ENCODE results near the gene RCVRN.

RCVRN gene

DNA sequence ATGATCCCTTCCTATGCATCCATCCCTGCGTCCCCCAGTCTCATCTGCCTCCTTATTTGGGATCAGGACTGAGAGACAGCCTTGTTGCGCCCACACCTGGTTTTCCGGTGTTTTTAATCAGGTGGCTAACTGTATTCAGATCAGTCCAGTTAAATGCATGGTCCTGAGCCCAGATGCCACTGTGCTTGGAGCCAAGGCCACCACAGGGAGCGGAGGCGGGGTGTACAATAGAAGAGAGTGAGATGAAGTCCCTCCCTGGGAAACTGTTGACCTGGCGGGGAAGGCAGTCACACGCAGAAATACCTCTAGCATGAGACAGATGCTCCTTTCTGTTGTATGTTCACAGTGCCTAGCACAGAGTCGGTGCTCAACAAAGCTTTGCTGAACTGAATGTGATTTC lies 6.3 kb downstream of the RCVRN start:
- no peak for DNase-seq (ENCODE audit: low read depth)

DNA sequence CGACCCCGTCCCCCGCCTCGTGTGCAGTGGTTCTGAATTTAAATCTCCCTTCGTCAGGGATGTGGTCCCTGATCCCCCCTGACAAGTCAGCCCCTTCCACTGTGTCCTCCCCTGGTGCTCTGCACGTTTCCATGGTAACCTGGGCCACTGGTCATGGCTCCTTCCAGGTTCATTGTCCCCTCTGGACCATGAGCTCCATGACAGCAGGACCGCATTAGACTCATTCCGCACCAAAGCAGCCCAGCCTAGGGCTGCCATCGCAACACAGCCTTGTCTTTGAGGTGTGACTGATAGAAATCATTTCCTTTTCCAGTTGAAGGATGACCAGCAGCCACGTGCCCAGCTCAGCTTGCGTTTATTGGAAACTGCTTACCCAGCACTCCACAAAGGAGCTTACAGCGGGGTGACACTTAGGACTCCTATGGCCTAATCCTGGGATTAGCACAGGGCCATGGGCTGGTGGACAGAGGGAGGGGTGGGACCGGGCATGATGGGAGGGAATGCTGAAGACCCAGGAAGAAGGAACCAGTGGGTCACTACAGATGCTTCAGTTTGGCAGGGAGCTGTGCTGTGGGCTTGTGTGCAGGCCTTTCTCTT lies 7.6 kb downstream of the RCVRN start:
- no peak for DNase-seq (ENCODE audit: low read depth)

DNA sequence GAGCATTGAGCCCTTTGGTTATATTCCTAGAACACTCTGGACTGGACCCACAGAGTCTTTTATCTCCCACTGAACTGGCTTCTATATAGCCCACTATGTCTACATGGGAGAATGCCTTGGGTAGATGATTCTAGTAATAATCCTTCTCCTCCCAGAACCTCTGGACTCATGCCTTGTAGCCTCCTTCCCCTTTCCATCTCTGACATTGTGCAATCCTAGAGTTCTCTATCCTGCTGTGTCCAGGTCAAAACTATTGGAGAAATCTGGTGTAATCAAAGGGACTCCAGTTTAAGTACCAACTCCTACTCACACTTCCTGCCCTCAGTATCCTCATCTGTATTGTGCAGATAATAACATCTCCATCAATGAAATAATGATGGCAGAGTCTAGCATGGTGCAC lies 9.1 kb downstream of the RCVRN start:
- DNase-seq (ENCODE audit: low read depth): no peak

DNA sequence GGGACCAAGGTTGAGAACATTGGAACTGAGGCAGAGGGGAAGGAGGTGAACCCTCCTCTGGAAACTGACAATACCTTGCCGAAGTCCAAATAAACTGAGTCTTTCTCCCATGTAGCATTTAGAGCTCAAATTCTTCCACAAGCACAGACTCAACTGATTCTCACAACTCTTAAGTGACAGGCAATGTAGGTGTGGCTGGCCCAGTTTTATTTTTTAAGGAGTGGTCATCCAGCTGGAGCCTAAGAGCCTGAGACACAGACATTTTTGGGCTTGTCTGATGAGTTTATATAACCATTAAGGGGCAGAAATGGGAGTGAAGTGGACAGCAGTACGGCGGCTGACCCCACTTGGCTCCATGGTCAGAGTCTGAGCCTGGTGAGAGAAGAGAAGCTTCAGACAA lies 10.8 kb downstream of the RCVRN start:
- DNase-seq (ENCODE audit: low read depth): no peak

DNA sequence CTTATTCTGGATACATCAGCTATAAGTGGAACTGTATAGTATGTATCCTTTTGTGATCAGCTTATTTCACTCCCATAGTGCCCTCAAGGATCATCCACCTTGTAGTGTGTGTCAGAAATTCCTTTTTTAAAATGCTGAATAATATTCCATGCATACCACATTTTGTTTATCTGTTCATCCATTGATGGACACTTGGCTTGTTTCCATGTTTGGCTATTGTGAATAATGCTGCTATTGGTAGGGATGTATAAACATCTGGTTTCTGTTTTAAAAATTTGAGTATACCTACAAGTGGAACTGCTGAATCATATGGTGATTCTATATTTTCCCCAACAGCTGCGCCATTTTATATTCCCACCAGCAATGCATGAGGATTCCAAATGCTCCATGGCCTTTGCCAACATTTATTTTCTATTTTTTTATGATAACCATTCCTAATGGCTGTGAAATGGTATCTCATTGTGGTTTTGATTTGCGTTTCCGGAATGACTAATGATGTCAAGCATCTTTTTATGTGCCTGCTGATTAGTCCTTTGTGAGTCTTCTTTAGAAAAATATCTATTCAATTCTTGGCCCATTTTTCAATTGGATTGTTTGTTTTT lies 11.6 kb downstream of the RCVRN start:
- no peak for DNase-seq (ENCODE audit: low read depth)

DNA sequence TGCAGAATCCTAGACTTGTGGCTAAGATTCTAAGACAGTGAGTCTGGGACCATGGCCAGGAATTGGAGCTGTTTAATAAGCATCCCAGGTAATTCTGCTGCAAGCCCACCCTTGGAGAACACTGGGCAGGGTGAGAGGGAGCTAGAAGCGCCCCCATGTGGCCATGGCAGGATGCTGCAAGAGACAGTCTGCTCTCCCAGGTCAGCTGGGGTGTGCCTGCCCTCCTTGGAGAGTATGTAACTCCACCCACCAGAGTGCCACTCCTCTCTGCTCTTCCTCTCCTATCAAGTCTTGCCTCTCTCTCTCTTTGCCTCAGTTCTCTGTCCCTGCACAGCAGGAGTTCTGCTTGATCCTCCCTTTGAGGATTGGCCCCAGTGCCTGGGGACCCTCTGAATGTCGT lies 14.9 kb downstream of the RCVRN start:
- no peak for DNase-seq (ENCODE audit: low read depth)

DNA sequence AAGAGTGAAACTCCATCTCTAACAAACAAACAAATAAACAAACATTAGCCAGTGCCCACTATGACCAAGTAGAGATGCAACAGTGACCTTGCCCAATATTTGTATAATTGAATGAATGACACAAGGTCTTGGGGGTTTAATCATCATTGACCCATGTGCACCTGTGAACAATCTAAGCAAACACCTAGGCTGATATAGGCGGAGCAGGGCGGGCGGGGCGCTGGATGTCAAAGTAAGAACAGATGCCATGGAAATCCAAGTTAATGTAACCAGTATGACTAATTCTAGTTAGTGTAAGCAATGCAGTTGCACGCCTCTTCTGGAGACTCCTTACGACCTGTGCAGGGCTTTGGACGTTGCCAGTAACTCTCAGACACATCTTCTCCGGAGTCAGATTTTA lies 17.6 kb downstream of the RCVRN start:
- no peak for DNase-seq (ENCODE audit: low read depth)

DNA sequence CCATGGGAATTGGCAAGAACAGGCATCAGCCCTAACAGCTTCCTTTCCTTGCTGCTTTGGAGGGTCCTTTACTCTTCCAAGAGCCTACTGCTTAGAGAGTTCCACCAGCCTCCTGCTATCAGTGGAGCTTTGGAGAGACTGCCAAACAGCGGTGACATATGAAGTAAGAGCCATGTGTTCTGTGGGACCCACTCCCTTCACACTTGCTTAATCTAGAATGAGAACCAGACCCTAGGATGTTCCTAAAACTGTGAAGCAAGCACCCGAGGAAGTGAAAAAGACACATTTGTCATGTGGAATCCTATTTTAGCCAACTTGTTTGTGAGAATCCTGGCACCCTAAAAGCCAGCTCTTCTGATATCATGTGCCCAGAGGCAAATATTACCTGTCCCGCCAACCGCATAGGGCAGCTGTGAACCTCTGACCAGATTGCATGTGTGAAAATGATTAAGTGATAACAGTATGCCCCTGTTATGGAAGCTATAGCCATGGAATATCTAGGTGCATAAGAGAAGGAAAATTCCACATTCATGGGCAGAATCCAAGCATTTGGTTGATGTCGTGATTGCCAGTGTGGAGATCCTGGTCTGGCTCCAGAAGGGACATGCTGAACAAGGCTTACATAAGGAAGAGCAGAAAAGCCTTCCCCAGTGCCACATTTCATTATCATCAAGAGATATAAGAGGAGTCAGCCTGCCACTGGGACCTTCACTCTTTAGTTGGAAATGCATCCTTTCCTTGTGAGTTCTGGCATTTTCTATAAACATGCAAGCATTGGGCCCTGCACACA lies 18.7 kb downstream of the RCVRN start:
- no peak for DNase-seq (ENCODE audit: low read depth)

DNA sequence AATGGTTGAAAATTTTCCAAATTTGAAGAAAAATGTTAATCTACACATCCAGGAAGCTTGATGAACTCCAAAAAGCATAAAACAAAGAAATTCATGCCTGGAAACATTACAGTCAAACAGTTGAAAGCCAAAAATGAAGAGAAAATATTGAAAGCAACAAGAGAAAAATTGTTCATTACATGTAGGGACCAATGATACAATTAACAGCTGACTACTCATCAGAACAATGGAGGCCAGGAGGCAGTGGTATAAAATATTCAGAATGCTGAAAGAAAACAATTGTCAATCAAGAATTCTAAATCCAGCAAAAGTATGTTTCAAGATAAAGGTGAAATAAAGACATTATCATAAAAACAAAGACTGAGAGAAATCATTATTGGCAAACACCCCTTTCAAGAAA lies 21.6 kb downstream of the RCVRN start:
- DNase-seq (ENCODE audit: low read depth): no peak

DNA sequence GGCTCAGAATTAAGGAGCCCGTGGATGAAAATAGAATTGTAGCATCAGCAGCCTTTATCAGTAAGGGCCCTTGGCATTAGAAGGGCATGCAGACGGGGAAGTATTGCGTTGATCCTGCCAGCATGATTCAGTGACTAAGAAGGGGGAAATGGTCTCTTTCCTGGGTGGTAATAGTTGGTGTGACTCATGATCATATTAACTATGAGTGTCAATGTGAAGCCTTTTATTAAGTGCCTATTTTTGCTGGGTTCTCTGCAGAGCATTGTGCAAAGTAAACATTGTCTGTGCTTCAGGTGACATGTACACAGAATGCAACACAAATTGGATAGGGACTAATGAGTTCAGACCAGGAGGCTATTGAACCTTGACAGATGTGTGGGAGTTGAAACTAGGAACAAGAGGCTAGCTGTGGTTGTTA lies 24.5 kb downstream of the RCVRN start:
- DNase-seq (ENCODE audit: low read depth): no peak

DNA sequence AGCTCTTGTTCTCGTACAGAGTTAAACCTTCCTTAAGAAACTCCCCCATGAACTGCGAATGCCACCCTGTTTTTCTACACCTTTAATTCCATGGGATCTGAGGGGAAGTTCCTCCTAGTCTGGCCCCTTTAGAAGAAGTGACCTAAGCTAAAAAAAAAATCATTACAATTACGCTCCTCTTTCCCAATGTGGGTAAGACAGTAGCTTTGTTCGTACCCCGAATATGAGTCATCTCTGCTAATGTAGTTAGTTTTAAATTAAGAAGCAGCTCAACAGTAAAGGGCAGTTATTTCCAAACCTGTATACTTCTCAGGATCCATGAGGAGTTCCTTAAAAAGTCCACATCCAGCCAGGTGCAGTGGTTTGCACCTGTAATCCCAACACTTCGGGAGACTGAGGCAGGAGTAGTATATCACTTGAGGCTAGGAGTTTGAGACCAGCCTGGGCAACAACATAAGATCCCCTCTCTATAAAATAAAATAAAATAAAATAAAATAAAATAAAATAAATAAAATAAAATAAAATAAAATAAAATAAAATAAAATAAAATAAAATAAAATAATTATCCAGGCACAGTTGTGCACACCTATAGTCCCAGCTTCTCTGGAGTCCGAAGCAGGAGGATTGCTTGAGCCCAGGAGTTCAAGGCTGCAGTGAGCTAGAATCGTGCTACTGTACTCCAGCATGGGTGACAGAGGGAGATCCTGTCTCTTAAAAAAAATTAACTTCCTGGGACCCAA lies 26.1 kb downstream of the RCVRN start:
- DNase-seq (ENCODE audit: low read depth): no peak

DNA sequence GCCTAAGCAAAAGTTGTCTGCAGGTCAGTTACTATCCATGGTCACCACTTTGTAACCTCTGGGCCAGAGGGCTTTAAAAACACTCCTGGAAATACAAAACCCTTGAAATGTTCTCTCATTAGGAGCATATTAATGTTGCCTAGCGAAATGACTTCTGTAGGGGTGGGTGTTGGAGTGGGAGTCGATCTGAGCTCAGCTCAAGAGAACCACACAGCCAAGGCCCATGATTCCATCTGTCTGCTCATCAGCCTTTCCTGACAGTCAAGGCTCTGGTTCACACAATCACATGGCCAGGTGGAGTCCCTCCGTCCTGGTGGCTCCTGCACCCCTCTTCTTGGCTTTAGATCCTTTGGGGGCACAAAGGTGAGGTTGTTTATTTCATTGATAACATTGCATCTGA lies 26.7 kb downstream of the RCVRN start:
- no peak for DNase-seq (ENCODE audit: low read depth)

DNA sequence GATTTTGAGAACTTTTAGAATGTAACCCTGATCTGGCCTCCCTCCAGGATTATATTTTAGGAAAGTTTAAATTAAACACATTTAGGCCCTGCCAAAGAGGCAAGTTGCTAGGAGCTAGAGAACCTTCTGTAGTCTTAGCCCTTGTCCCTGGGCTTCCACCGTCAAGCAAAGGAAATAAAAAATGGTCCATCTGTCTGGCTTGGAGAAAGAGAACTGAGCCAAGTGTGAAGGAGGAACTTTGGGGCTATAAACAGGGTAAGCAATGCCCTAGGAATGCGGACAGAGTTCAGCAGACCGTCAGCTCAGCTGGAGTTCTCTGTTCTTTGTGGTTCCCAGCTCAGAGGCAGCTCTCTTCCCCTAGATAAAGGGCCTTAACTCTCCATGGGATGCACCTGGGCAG lies 29.6 kb downstream of the RCVRN start:
- no peak for DNase-seq (ENCODE audit: low read depth)

DNA sequence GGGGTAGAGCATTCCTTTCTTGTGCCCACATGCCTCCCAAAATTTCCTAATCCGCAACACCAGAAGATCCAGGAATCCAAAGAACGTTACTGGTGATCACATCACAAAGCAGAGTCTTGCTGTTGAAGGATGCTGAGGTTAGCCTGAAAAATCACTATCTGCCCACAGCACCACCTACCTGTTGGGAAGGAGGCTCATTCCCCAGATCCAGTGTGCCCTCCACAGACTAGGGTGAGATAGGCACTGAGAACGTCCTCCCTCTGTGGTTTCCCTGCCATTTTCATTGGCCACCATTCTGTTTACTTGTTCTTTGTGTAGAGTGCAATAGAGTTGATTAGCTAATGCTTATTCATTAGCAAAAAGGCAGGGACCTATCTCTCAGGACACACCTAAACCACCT lies 30.3 kb downstream of the RCVRN start:
- no peak for DNase-seq (ENCODE audit: low read depth)

DNA sequence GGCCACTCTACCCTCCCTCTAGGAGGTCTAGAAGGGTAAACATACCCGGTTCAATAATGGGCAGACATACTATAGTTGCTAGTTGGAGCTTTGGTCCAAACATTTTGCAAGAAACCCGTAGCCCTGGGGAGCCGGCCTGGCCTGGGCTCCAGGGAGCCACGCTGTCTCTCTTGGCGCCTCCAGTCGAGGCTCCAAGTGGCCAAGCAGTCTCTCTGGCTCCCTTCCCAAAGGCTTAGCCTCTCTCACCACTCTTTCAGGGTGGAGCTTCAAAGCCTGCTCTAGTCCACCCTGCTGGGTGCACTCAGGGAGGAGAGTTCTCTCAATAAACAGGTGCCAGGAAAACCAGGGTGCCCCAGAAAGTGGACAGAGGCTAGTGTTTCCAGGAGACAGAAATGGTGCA lies 32.2 kb downstream of the RCVRN start:
- no peak for DNase-seq (ENCODE audit: low read depth)

DNA sequence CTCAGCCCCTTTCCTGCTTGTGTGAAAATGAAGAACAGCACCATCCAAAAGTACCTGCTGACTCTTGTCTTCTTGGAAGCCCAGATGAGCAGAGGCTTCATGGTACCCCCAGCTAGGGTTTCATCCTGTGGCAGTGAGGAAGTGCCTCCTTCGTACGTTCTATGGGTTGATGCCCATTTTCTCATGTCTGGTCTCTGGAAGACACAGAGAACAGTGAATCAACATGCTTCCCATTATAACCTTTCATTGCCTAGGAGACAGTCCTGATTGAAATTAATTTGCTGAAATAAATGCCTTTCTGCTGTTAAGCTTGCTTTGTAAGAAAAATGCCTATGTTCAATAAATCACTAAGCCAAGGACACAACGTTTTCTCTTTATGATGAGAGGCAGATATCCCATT lies 36.5 kb downstream of the RCVRN start:
- no peak for DNase-seq (ENCODE audit: low read depth)

DNA sequence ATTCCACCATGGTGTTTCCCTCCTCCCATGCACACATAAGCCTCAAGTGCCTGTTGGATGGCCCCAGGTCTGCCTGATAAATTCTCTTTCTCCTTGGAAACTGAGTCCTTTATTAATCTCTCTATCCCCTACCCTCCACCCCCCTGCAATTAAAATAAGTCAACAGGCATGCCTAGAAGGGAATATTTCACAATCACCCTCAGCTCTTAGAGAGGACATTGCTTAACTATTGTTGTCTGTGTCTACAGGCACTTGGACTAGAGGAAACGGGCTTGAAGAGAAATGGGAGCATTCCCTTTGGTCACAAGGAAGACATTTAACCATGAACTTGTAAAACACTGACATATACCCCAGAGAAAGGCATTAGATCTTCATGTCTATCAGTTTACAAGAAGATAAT lies 39.5 kb downstream of the RCVRN start:
- DNase-seq (ENCODE audit: low read depth): no peak

DNA sequence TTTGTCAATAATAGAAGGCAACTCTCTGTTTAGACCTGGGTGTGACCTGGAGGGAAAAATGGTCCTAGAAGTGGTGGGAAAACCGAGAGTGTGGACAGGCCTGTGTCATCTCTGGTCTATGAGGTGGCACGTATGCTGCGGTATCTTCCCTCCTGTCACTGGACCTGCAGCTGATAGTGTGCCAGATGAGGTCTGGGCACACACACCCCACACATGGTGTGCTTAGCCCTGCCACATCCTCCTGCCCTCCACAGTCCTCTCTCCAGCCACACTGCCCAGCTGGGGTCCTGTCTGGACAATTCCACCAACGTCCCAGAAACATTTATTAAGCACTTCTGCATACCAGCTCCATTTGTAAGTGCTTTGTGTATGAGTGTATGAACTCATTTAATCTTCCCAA lies 42.1 kb downstream of the RCVRN start:
- DNase-seq (ENCODE audit: low read depth): no peak

DNA sequence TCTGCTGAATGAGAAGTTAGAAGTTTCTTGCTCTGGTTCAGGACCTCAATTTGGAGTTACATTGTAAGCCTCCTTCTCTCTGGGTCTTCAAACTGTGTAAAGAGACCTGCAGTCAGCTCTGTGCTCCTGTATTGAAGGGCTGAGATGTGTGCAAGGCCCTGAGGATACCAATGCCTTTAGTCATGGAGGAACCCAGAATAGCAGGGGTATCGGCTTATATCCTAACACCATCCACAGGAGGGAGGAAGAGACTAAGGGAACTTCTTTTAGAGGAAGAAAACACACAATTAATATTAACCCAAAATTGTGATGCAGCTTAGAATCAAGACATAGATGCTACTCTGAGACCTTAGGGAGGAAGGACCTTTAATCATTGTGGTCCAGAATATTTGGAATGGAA lies 42.9 kb downstream of the RCVRN start:
- no peak for DNase-seq (ENCODE audit: low read depth)

DNA sequence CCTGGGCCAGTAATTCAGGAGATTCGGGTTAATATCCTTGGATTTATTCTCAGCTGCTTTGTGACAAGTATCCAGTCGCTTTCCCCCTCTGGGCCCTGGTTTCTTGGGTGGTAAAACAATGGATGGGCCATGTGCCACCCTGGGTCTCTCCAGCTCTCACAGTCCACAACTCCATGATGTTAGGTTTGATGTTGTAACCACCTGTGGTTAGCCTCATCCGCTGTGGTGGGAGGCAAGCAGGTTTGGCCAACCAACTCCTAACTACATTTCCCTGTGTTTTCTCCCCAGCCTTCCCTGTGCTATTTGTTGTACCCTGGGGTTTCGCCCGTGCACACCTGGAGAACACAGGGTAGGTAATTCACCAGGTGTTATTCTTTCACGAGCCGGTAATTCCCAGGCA lies 44.2 kb downstream of the RCVRN start:
- no peak for DNase-seq (ENCODE audit: low read depth)

DNA sequence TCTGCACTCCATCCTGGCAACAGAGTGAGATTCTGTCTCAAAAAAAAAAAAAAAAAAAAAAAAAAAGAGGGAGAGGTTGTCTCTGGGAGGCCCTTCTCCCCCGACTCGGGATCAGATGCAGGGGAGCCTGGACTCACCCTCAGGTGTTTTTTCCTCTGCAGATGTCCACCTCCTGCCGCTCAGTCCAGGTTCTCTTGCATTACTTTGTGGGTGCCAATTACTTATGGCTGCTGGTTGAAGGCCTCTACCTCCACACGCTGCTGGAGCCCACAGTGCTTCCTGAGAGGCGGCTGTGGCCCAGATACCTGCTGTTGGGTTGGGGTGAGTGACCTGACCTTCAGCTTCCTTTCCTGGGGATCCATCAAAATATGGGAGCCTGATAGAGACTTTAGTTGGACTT lies 45.3 kb downstream of the RCVRN start:
- DNase-seq (ENCODE audit: low read depth): no peak

DNA sequence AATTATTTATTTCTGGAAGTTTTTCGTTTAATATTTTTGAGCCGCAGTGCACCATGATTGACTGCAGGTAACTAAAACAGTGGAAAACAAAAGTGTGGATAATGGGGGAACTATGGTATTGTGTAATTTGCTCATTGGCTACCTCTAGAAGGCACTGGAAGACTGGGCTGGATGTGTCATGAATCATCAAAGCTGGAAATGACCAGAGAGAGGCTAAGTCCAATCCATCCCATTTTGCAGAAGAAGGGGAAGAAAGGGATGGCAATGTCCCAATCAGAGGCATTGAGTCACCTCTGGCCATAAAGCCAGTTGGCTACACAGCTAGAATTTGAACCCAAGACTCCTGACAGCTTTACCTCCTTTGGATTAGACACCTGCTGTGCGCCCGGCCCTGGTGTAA lies 50.0 kb downstream of the RCVRN start:
- no peak for DNase-seq (ENCODE audit: low read depth)

DNA sequence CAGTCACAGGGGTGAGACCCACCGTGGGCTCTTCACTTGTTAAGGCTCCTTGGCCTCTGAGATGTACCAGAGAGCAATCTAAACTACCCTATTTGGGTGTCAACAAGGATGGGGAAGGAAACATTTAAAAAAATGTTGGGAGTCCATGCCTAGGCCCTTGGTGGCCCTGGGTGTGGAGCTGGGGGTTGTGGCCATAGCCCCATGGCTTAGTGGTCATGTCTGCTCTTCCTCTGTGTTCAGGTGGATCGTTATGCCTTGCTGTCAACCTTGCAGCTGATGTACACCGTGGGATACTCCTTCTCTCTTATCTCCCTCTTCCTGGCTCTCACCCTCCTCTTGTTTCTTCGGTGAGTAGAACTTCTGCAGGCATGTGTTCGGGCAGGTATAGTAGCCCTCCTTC lies 50.8 kb downstream of the RCVRN start:
- no peak for DNase-seq (ENCODE audit: low read depth)
